HCT116 (cell line): ENCODE results near the gene TFIP11. TPM values are rescaled to one million over a fixed set of nuclear protein-coding genes. Genes with fewer than 3 reads are reported as not detected.

Experiments
- ATAC-seq: fragments of 200-7000 bp; cut with Tn5 transposase; 2 replicates; pipeline ENCODE4 v1.9.1; 2020; ENCODE audit warnings: mild to moderate bottlenecking, moderate library complexity
- BruUV-seq: library from RNA; stranded (reverse); fragments of 400-500 nt; replicated peaks from 2 replicates; lab custom pipeline; 2021; lab: Mats Ljungman, UMichigan
- CTCF ChIA-PET: fragments of 300-600 bp; sonication (Branson Sonifier 250); formaldehyde crosslinking; loops from one replicate; lab custom pipeline; 2021; ENCODE audit warnings: antibody characterized with exemption; lab: Charles Lee
- POLR2A ChIA-PET: fragments of 300-600, 350-600 bp; sonication (Branson Sonifier 250); formaldehyde crosslinking; loops from one replicate; lab custom pipeline; 2021; ENCODE audit warnings: antibody characterized with exemption; lab: Charles Lee
- RAD21 ChIA-PET, 2 experiments: fragments of 300-600 bp; sonication (Branson Sonifier 250); formaldehyde crosslinking; loops; one replicate each; lab custom pipeline; 2023; ENCODE audit warnings: low total read pairs in 2 of 2; ENCODE audit not compliant: uncharacterized antibody in 2 of 2, unreplicated experiment in 2 of 2, low non-redundant PET in 1 of 2; lab: Charles Lee
- DNase-seq: peaks from one replicate; pipeline ENCODE4 v3.0.0-alpha.2; 2010; ENCODE audit warnings: low read depth, low spot score
- H2AFZ ChIP-seq: fragments of 200-600 bp; shearing (Covaris generic), sonication (generic); 2 replicates; pipeline ENCODE4 v1.6.1; 2017; ENCODE audit warnings: low read depth, mixed run types, mixed read lengths, antibody characterized with exemption, low read length; ENCODE audit not compliant: poor library complexity, severe bottlenecking
- H3K27ac ChIP-seq: 2 replicates; pipeline ENCODE4 v1.5.1; 2012; ENCODE audit warnings: low read depth, low read length
- H3K27me3 ChIP-seq: fragments of 200-600 bp; sonication (generic); 2 replicates; pipeline ENCODE4 v1.6.1; 2016; ENCODE audit warnings: mixed run types, low read length, mixed read lengths; ENCODE audit not compliant: insufficient read depth
- H3K36me3 ChIP-seq, 2 experiments: fragments of 200-500 bp in 1 of 2; fragments of 200-600 bp in 1 of 2; sonication (Bioruptor generic) in 1 of 2; sonication (generic) in 1 of 2; 2 replicates each; pipeline versions ENCODE4 v1.5.1 to v1.6.1; 2014 to 2016; ENCODE audit warnings: low read length in 2 of 2, inconsistent platforms in 1 of 2, mixed read lengths in 1 of 2, mixed run types in 1 of 2; ENCODE audit not compliant: insufficient read depth in 2 of 2, control insufficient read depth in 1 of 2
- H3K4me1 ChIP-seq, 2 experiments: fragments of 200-600 bp in 1 of 2; sonication (generic) in 1 of 2; 2 replicates each; pipeline versions ENCODE4 v1.5.1 to v1.6.1; 2012 to 2017; ENCODE audit warnings: low read length in 2 of 2, inconsistent platforms in 1 of 2, mild to moderate bottlenecking in 1 of 2, mixed read lengths in 1 of 2, mixed run types in 1 of 2, moderate library complexity in 1 of 2; ENCODE audit not compliant: insufficient read depth in 2 of 2, control insufficient read depth in 1 of 2
- H3K4me2 ChIP-seq: fragments of 200-600 bp; sonication (generic); 2 replicates; pipeline ENCODE4 v1.6.1; 2017; ENCODE audit warnings: mixed run types, low read length, mixed read lengths
- H3K4me3 ChIP-seq, 2 experiments: fragments of 200-600 bp in 1 of 2; sonication (generic) in 1 of 2; replicated peaks in 1 of 2; 2 replicates each; pipeline ENCODE4 v1.5.1; 2011 to 2016; ENCODE audit warnings: low read length in 2 of 2, control low read depth in 1 of 2, low read depth in 1 of 2, mild to moderate bottlenecking in 1 of 2, mixed read lengths in 1 of 2, mixed run types in 1 of 2
- H3K79me2 ChIP-seq: fragments of 200-600 bp; sonication (generic); 2 replicates; pipeline ENCODE4 v1.6.1; 2017; ENCODE audit warnings: mild to moderate bottlenecking, mixed run types, low read length, moderate library complexity, mixed read lengths; ENCODE audit not compliant: insufficient read depth
- H3K9ac ChIP-seq: fragments of 200-600 bp; sonication (generic); 2 replicates; pipeline ENCODE4 v1.6.1; 2016; ENCODE audit warnings: low read length, mixed read lengths
- H3K9me2 ChIP-seq: fragments of 200-600 bp; sonication (generic), shearing (Covaris generic); 2 replicates; pipeline ENCODE4 v1.6.1; 2017; ENCODE audit warnings: mixed run types, mild to moderate bottlenecking, moderate library complexity; ENCODE audit not compliant: insufficient read depth
- H3K9me3 ChIP-seq, 2 experiments: fragments of 200-500 bp in 1 of 2; fragments of 200-600 bp in 1 of 2; sonication (Bioruptor generic) in 1 of 2; sonication (generic) in 1 of 2; 2 replicates each; pipeline ENCODE4 v1.6.1; 2014 to 2017; ENCODE audit warnings: low read length in 2 of 2, mixed read lengths in 2 of 2, inconsistent platforms in 1 of 2, low read depth in 1 of 2, mild to moderate bottlenecking in 1 of 2, mixed run types in 1 of 2, moderate library complexity in 1 of 2; ENCODE audit not compliant: control insufficient read depth in 1 of 2, insufficient read depth in 1 of 2
- H4K20me1 ChIP-seq: fragments of 200-600 bp; sonication (generic), shearing (Covaris generic); 2 replicates; pipeline ENCODE4 v1.6.1; 2017; ENCODE audit warnings: mixed run types, mild to moderate bottlenecking, moderate library complexity; ENCODE audit not compliant: insufficient read depth
- CEBPB ChIP-seq: IDR thresholded peaks from 2 replicates; pipeline ENCODE4 v1.6.1; 2012; ENCODE audit warnings: low read depth
- EGR1 ChIP-seq: IDR thresholded peaks from 2 replicates; pipeline ENCODE4 v1.6.1; 2012; ENCODE audit warnings: low read depth
- EZH2 ChIP-seq: fragments of 200-600 bp; sonication (generic); IDR thresholded peaks from 2 replicates; pipeline ENCODE4 v1.6.1; 2017; ENCODE audit warnings: antibody characterized with exemption, mixed run types
- EZH2phosphoT487 ChIP-seq: fragments of 200-600 bp; IDR thresholded peaks from 2 replicates; pipeline ENCODE4 v1.6.1; 2018; ENCODE audit warnings: antibody characterized with exemption, borderline replicate concordance
- FOSL1 ChIP-seq: IDR thresholded peaks from 2 replicates; pipeline ENCODE4 v1.6.1; 2012; ENCODE audit warnings: low read depth
- JUND ChIP-seq: IDR thresholded peaks from 2 replicates; pipeline ENCODE4 v1.6.1; 2012
- POLR2A ChIP-seq: IDR thresholded peaks from 2 replicates; pipeline ENCODE4 v1.7.0; 2011; ENCODE audit warnings: borderline replicate concordance; ENCODE audit not compliant: insufficient read depth, insufficient read length; ENCODE audit errors: extremely low read depth
- POLR2AphosphoS5 ChIP-seq: IDR thresholded peaks from 2 replicates; pipeline ENCODE4 v1.6.1; 2011; ENCODE audit warnings: mild to moderate bottlenecking, low read depth, low read length, moderate library complexity
- RAD21 ChIP-seq: IDR thresholded peaks from 2 replicates; pipeline ENCODE4 v1.6.1; 2012; ENCODE audit warnings: low read depth, mild to moderate bottlenecking
- REST ChIP-seq: IDR thresholded peaks from 2 replicates; pipeline ENCODE4 v1.6.1; 2012; ENCODE audit warnings: low read depth
- SIN3A ChIP-seq: IDR thresholded peaks from 2 replicates; pipeline ENCODE4 v1.6.1; 2012; ENCODE audit warnings: low read depth
- SP1 ChIP-seq: IDR thresholded peaks from 2 replicates; pipeline ENCODE4 v1.6.1; 2012; ENCODE audit warnings: low read depth
- SRF ChIP-seq: IDR thresholded peaks from 2 replicates; pipeline ENCODE4 v1.6.1; 2012; ENCODE audit warnings: low read depth
- TCF7L2 ChIP-seq: IDR thresholded peaks from 2 replicates; pipeline ENCODE4 v1.7.0; 2011; ENCODE audit warnings: borderline replicate concordance, inconsistent platforms; ENCODE audit not compliant: insufficient read depth, insufficient read length; ENCODE audit errors: extremely low read depth
- YY1 ChIP-seq: IDR thresholded peaks from 2 replicates; pipeline ENCODE4 v1.6.1; 2011; ENCODE audit warnings: low read length, low read depth, moderate library complexity, mild to moderate bottlenecking; ENCODE audit not compliant: insufficient replicate concordance; ENCODE audit errors: extremely low read depth
- ZFX ChIP-seq: fragments of 450-650 bp; IDR thresholded peaks from 2 replicates; pipeline ENCODE4 v1.6.1; 2017
- intact Hi-C: fragments of 100-400 bp; cut with micrococcal nuclease; formaldehyde crosslinking; loops from 2 replicates; pipeline ENCODE4 v1.10.0; 2022
- total RNA-seq: library from RNA; stranded (reverse); gene quantifications from one replicate; pipeline ENCODE4 v1.2.1, GENCODE V29; 2021; ENCODE audit not compliant: unreplicated experiment
- TF ChIP-seq, protein P1 (sequence below): IDR thresholded peaks from 2 replicates; pipeline ENCODE4 v1.6.1; 2011; ENCODE audit warnings: mild to moderate bottlenecking, low read length, moderate library complexity; ENCODE audit not compliant: insufficient replicate concordance; ENCODE audit errors: extremely low read depth

The TFIP11 gene
- total RNA-seq, 1 experiment from 2014 or later = 28.1 TPM

DNA sequence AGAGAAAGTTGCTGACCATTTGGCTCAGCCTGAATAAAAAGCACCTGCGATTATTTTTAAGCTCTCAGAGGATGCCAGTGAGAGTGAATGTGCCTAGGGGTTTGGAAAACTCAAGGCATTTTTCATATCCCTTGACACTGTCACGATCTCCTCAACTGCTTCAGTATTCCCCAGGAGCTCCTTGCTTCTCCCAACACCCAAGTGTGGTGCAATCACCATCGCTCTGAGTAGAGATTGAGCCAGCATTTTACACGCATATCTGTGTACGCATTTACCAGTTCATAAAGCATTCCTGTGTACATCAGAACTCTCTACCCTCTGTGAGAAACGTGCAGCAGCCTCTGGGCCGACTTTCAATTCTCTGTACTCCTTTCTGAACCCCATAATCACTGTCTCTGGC lies 27.3 kb downstream of the TFIP11 start:
- Histone ChIP-seq H3K27me3 (no peaks in the 10 kb centered on the region), H3K9me2 (no peaks in the 10 kb centered on the region), H3K36me3 (peaks cover 21 to 30% of the 10 kb centered on the region in 2 experiments; a peak in 3 of 4 replicates), H3K79me2 (peaks cover 70% of the 10 kb centered on the region), H4K20me1 (no peaks in the 10 kb centered on the region), H3K9ac (peak overlapping the region; percentile 93), H3K9me3 (no peaks in the 10 kb centered on the region), H2AFZ (no peak overlapping the region), H3K4me1 (peaks cover 10 to 15% of the 10 kb centered on the region in 2 experiments), H3K27ac (no peak overlapping the region), H3K4me2 (peak overlapping the region; percentile 79), H3K4me3 (peak overlapping the region; percentile 78 to 95)
- POLR2A ChIA-PET = no interaction called here
- intact Hi-C loops = no loop called here
- DNase-seq = no peak
- CTCF ChIA-PET = interaction anchor here (1.6 to 2.1 kb wide), 2 partner anchors 17 to 118 kb away, joined by 6 to 7 read pairs; no protein-coding TSS in a partner anchor
- RAD21 ChIA-PET = no interaction called here
- TF ChIP-seq TCF7L2 (no peak), SIN3A (no peak), ZFX (no peak), EZH2phosphoT487 (no peak), POLR2AphosphoS5 (no peak), SRF (no peak), SP1 (no peak), EZH2 (no peak), JUND (no peak), REST (no peak), EGR1 (no peak), POLR2A (no peak), FOSL1 (no peak), YY1 (no peak), RAD21 (no peak), CEBPB (no peak)
- TF ChIP-seq, protein P1, sequence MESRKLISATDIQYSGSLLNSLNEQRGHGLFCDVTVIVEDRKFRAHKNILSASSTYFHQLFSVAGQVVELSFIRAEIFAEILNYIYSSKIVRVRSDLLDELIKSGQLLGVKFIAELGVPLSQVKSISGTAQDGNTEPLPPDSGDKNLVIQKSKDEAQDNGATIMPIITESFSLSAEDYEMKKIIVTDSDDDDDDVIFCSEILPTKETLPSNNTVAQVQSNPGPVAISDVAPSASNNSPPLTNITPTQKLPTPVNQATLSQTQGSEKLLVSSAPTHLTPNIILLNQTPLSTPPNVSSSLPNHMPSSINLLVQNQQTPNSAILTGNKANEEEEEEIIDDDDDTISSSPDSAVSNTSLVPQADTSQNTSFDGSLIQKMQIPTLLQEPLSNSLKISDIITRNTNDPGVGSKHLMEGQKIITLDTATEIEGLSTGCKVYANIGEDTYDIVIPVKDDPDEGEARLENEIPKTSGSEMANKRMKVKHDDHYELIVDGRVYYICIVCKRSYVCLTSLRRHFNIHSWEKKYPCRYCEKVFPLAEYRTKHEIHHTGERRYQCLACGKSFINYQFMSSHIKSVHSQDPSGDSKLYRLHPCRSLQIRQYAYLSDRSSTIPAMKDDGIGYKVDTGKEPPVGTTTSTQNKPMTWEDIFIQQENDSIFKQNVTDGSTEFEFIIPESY = no peak
- TF ChIP-seq, all 23 proteins: peak for 0
- BruUV-seq = no TSS peak
- ATAC-seq = no peak
